ENCODE data around the gene MCHR2. TPM values are rescaled to one million over a fixed set of nuclear protein-coding genes. Genes with fewer than 3 reads are reported as not detected.
"Not testable (repeated sequence)": the region's sequence is repeated elsewhere in the genome, so short reads cannot be mapped to it uniquely, and the experiment has no call there.

Gene MCHR2
- not detected in 2 replicates for polyA plus RNA-seq (2011; rRNA removed)
- polyA plus RNA-seq (2012; cell fraction: cytosol; rRNA removed): not detected in 2 replicates
- not detected in 2 replicates for polyA plus RNA-seq (2012; cell fraction: nucleus; rRNA removed)
- polyA plus RNA-seq (2017; fragmentation: RNase III; extraction: RNeasy Plus Mini Kit Qiagen cat#74134 plus additional on column Dnase treatment): not detected in 3 replicates
- polyA minus RNA-seq (2011; rRNA and poly(A)+ RNA removed): not detected in 2 replicates

DNA sequence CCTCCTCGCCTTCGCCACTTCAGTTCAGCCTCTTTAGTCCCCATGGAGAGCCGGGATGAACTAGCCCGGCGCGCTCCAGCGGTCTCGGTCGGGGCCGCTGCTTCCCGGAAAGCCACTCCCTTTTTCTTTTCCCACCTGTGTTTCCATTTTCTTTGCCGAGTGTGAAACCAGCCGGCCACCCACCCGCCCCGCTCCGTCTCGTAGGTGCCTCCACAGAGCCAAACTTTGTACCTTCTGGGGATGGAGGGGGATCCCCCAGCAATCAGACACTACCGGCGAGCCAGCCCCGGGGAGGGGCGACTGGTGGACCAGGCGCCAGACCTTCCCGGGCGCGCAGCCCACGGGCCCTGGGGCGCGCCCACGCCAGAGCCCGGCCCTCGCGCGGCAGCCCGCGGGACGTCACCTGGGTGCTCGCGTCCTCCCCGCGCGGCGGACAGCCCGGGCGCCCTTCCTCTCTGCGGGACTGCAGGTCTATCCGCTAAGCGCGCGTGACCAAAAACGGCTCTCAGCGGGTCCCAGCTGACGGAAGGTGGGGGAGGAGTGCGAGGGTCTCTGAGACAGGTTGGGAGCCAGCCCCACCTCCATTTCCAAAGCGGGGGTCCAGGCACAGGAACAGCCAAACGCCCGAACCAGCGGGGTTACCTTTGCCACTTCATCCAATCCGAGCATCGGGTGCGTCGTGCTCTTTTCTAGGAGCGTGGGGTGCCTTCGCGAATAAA is at the start of gene MCHR2:
TSS of gene MCHR2 (minus strand) at position 691 of the 719 bp plus-strand sequence. CDS start 38,076 bp downstream, outside the sequence.
- ATAC-seq (no peak; a peak in 2 of 6 replicates), DNase-seq (ENCODE audit: low read depth in 1 of 2, low spot score in 1 of 2) (no peak), FAIRE-seq (no peak)
- H3K4me1 ChIP-seq: no peaks in the 10 kb centered on the region
- TF ChIP-seq TFCP2L1 (CRISPR knock-in tag; IDR thresholded peaks at IDR 0.05): no peak
- no peak for TF ChIP-seq RAD21 (conservative IDR thresholded peaks at IDR 0.05 in 1 of 2, IDR thresholded peaks at IDR 0.05 in 1 of 2)
- no peak for TF ChIP-seq FOSB (CRISPR knock-in tag; IDR thresholded peaks at IDR 0.05)
- no peak for TF ChIP-seq MAX (IDR thresholded peaks at IDR 0.05)
- no peak for TF ChIP-seq RFX5 (IDR thresholded peaks at IDR 0.05)
- no peak for TF ChIP-seq EHMT2 (IDR thresholded peaks at IDR 0.05; ENCODE audit: low read depth)
- no peak for TF ChIP-seq KDM1A (IDR thresholded peaks at IDR 0.05; ENCODE audit: low read depth)
- TF ChIP-seq PBX3 (IDR thresholded peaks at IDR 0.05): no peak
- no peak for TF ChIP-seq JUNB (IDR thresholded peaks at IDR 0.05)
- no peak for TF ChIP-seq HOXB13 (CRISPR knock-in tag; IDR thresholded peaks at IDR 0.05; ENCODE audit: low read depth)
- TF ChIP-seq, protein P1, sequence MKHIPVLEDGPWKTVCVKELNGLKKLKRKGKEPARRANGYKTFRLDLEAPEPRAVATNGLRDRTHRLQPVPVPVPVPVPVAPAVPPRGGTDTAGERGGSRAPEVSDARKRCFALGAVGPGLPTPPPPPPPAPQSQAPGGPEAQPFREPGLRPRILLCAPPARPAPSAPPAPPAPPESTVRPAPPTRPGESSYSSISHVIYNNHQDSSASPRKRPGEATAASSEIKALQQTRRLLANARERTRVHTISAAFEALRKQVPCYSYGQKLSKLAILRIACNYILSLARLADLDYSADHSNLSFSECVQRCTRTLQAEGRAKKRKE (CRISPR knock-in tag; IDR thresholded peaks at IDR 0.05; ENCODE audit: low read depth): no peak
- TF ChIP-seq, protein P2, sequence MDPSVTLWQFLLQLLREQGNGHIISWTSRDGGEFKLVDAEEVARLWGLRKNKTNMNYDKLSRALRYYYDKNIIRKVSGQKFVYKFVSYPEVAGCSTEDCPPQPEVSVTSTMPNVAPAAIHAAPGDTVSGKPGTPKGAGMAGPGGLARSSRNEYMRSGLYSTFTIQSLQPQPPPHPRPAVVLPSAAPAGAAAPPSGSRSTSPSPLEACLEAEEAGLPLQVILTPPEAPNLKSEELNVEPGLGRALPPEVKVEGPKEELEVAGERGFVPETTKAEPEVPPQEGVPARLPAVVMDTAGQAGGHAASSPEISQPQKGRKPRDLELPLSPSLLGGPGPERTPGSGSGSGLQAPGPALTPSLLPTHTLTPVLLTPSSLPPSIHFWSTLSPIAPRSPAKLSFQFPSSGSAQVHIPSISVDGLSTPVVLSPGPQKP (IDR thresholded peaks at IDR 0.05; ENCODE audit: low read depth, low read length): no peak
- TF ChIP-seq ZFP36 (IDR thresholded peaks at IDR 0.05; ENCODE audit: borderline replicate concordance, partially characterized antibody): no peak
- no peak for TF ChIP-seq FOSL2 (IDR thresholded peaks at IDR 0.05)
- no peak for TF ChIP-seq FOSL2 (CRISPR knock-in tag; IDR thresholded peaks at IDR 0.05)
- no peak for TF ChIP-seq EHF (CRISPR knock-in tag; IDR thresholded peaks at IDR 0.05)
- no peak for TF ChIP-seq NFE2L2 (conservative IDR thresholded peaks at IDR 0.05; ENCODE audit: low read length)
- no peak for TF ChIP-seq MYC (IDR thresholded peaks at IDR 0.05; ENCODE audit: borderline replicate concordance, low read length)
- TF ChIP-seq POLR2A (IDR thresholded peaks at IDR 0.05; ENCODE audit: low read length): no peak
- TF ChIP-seq, protein P3, sequence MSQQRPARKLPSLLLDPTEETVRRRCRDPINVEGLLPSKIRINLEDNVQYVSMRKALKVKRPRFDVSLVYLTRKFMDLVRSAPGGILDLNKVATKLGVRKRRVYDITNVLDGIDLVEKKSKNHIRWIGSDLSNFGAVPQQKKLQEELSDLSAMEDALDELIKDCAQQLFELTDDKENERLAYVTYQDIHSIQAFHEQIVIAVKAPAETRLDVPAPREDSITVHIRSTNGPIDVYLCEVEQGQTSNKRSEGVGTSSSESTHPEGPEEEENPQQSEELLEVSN (IDR thresholded peaks at IDR 0.05; ENCODE audit: borderline replicate concordance, low read depth): no peak
- no peak within 1 kb of the TSS for H3K27ac ChIP-seq
- ChIA-PET POLR2A (no interaction called here), CTCF (interaction anchor here (0.6 kb wide), 1 partner anchor 113 kb away, joined by 3 read pairs; no protein-coding TSS in a partner anchor)
- no peaks in the 10 kb centered on the region for H3K9me3 ChIP-seq
- WGBS (ENCODE audit: missing lambda C conversion rate): 49% methylated on average over 17 of the region's 64 CpGs
- peak within 1 kb of the TSS; percentile 76 for H3K4me2 ChIP-seq
- peak within 1 kb of the TSS; percentile 36; the same call in 2 of the 3 replicates for H3K4me3 ChIP-seq

DNA sequence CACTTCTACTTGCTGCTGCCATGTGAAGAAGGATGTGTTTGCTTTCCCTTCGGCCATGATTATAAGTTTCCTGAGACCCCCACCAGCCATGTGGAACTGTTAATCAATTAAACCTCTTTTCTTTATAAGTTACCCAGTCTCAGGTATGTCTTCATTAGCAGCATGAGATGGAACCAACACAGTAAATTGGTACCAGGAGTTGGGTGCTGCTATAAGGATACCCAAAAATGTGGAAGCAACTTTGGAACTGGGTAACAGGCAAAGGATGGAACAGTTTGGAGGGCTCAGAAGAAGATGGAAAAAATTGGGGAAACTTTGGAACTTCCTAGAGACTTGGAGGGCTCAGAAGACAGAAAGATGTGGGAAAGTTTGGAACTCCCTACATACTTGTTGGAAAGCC is 44.5 kb upstream of the MCHR2 start:
- H3K4me1 ChIP-seq; CTCF ChIA-PET; H3K4me3 ChIP-seq; H3K4me2 ChIP-seq; POLR2A ChIA-PET; FAIRE-seq; ATAC-seq; H3K27ac ChIP-seq; DNase-seq (ENCODE audit: low read depth in 1 of 2, low spot score in 1 of 2); H3K9me3 ChIP-seq: not testable (repeated sequence)
- WGBS (ENCODE audit: missing lambda C conversion rate): 38% methylated on average over 1 of the region's 1 CpG
